IMR-90 (cell line): ENCODE data around the gene ATP6V0C. TPM values are rescaled to one million over a fixed set of nuclear protein-coding genes. Genes with fewer than 3 reads are reported as not detected.

Experiments used
- ATAC-seq: fragments of 200-7000 bp; cut with Tn5 transposase; 2 replicates; pipeline ENCODE4 v1.9.1; 2020; ENCODE audit warnings: low read depth, mild to moderate bottlenecking, moderate library complexity
- BruUV-seq: library from RNA; stranded (reverse); fragments of 400-500 nt; replicated peaks from 2 replicates; lab custom pipeline; 2021; lab: Mats Ljungman, UMichigan
- CTCF ChIA-PET: fragments of 300-600 bp; formaldehyde crosslinking; extraction: SDS; loops from one replicate; lab custom pipeline; 2021; ENCODE audit warnings: antibody characterized with exemption; lab: Yijun Ruan, JAX
- POLR2A ChIA-PET: fragments of 300-600 bp; sonication (Branson Sonifier 250); formaldehyde crosslinking; loops from one replicate; lab custom pipeline; 2022; ENCODE audit warnings: antibody characterized with exemption; ENCODE audit not compliant: unreplicated experiment; lab: Charles Lee
- DNase-seq: peaks from one replicate; pipeline ENCODE4 v3.0.0; 2013
- H2AFZ ChIP-seq: replicated peaks from 2 replicates; pipeline ENCODE3; 2013; ENCODE audit warnings: low read length, mild to moderate bottlenecking; ENCODE audit not compliant: poor library complexity
- H2AK5ac ChIP-seq: 2 replicates; pipeline ENCODE4 v1.6.1; 2013; ENCODE audit warnings: low read depth, low read length, inconsistent platforms
- H2AK9ac ChIP-seq: replicated peaks from 2 replicates; pipeline ENCODE3; 2013; ENCODE audit warnings: mild to moderate bottlenecking, low read depth, low read length, moderate library complexity; ENCODE audit not compliant: poor library complexity
- H2BK120ac ChIP-seq: 2 replicates; pipeline ENCODE4 v1.6.1; 2013; ENCODE audit warnings: low read depth, low read length, inconsistent platforms
- H2BK15ac ChIP-seq: 3 replicates; pipeline ENCODE4 v1.6.1; 2013; ENCODE audit warnings: low read depth, low read length, inconsistent platforms
- H2BK20ac ChIP-seq: 2 replicates; pipeline ENCODE4 v1.6.1; 2013; ENCODE audit warnings: low read depth, mild to moderate bottlenecking, inconsistent platforms, low read length, moderate library complexity
- H2BK5ac ChIP-seq: 2 replicates; pipeline ENCODE4 v1.6.1; 2013; ENCODE audit warnings: mild to moderate bottlenecking, low read depth, low read length, inconsistent platforms; ENCODE audit not compliant: poor library complexity, severe bottlenecking
- H3K14ac ChIP-seq: replicated peaks from 2 replicates; pipeline ENCODE4 v1.6.1; 2013; ENCODE audit warnings: low read depth, low read length, inconsistent platforms
- H3K18ac ChIP-seq: 2 replicates; pipeline ENCODE4 v1.6.1; 2013; ENCODE audit warnings: low read depth, low read length, control low read depth
- H3K23ac ChIP-seq: 2 replicates; pipeline ENCODE4 v1.6.1; 2013; ENCODE audit warnings: low read depth, low read length, inconsistent platforms
- H3K27ac ChIP-seq: 2 replicates; pipeline ENCODE4 v1.5.1; 2013; ENCODE audit warnings: mild to moderate bottlenecking, control low read depth, low read length; ENCODE audit not compliant: insufficient read depth
- H3K27me3 ChIP-seq: 2 replicates; pipeline ENCODE4 v1.6.1; 2013; ENCODE audit warnings: low read length; ENCODE audit not compliant: control insufficient read depth, insufficient read depth
- H3K36me3 ChIP-seq: 2 replicates; pipeline ENCODE4 v1.6.1; 2013; ENCODE audit warnings: low read length, mixed read lengths; ENCODE audit not compliant: control insufficient read depth, insufficient read depth
- H3K4ac ChIP-seq: 2 replicates; pipeline ENCODE4 v1.6.1; 2013; ENCODE audit warnings: low read depth, low read length, inconsistent platforms
- H3K4me1 ChIP-seq: 2 replicates; pipeline ENCODE4 v1.6.1; 2013; ENCODE audit warnings: low read length, mixed read lengths; ENCODE audit not compliant: control insufficient read depth, insufficient read depth
- H3K4me2 ChIP-seq: 2 replicates; pipeline ENCODE4 v1.6.1; 2013; ENCODE audit warnings: low read depth, mild to moderate bottlenecking, control low read depth, low read length, moderate library complexity
- H3K4me3 ChIP-seq: 2 replicates; pipeline ENCODE4 v1.5.1; 2013; ENCODE audit warnings: low read depth, mild to moderate bottlenecking, control low read depth, low read length, moderate library complexity; ENCODE audit not compliant: insufficient read depth
- H3K56ac ChIP-seq: 2 replicates; pipeline ENCODE4 v1.6.1; 2013; ENCODE audit warnings: low read length, inconsistent platforms; ENCODE audit not compliant: insufficient read depth; ENCODE audit errors: extremely low read depth
- H3K79me1 ChIP-seq, 2 experiments: 2 replicates each; pipeline ENCODE4 v1.6.1; 2013; ENCODE audit warnings: low read length in 2 of 2, inconsistent platforms in 1 of 2, low read depth in 1 of 2
- H3K9ac ChIP-seq: 2 replicates; pipeline ENCODE4 v1.6.1; 2013; ENCODE audit warnings: low read depth, low read length, control low read depth
- H3K9me1 ChIP-seq: 2 replicates; pipeline ENCODE4 v1.6.1; 2013; ENCODE audit warnings: low read length, inconsistent platforms; ENCODE audit not compliant: insufficient read depth
- H3K9me3 ChIP-seq: 2 replicates; pipeline ENCODE4 v1.6.1; 2013; ENCODE audit warnings: low read length; ENCODE audit not compliant: control insufficient read depth, insufficient read depth
- H4K20me1 ChIP-seq: 2 replicates; pipeline ENCODE4 v1.6.1; 2013; ENCODE audit warnings: low read length, inconsistent platforms; ENCODE audit not compliant: insufficient read depth
- H4K5ac ChIP-seq: 2 replicates; pipeline ENCODE4 v1.6.1; 2013; ENCODE audit warnings: mild to moderate bottlenecking, low read depth, low read length, control low read depth
- H4K8ac ChIP-seq, 2 experiments: 2 replicates each; pipeline ENCODE4 v1.6.1; 2013; ENCODE audit warnings: low read depth in 2 of 2, low read length in 2 of 2, control low read depth in 1 of 2, inconsistent platforms in 1 of 2
- H4K91ac ChIP-seq: 2 replicates; pipeline ENCODE4 v1.6.1; 2013; ENCODE audit warnings: low read depth, low read length, inconsistent platforms; ENCODE audit not compliant: insufficient read depth
- BHLHE40 ChIP-seq: fragments of 150-350 bp; IDR thresholded peaks from 2 replicates; pipeline ENCODE4 v1.6.1; 2016; ENCODE audit warnings: mild to moderate bottlenecking, low read depth, low read length
- NFE2L2 ChIP-seq: fragments of 150-350 bp; IDR thresholded peaks from 2 replicates; pipeline ENCODE4 v1.6.1; 2016; ENCODE audit warnings: low read depth, mild to moderate bottlenecking, low read length
- RAD21 ChIP-seq: IDR thresholded peaks from 2 replicates; pipeline ENCODE4 v1.6.1; 2012; ENCODE audit warnings: low read length, improper control_type of control experiment
- RCOR1 ChIP-seq: IDR thresholded peaks from 2 replicates; pipeline ENCODE4 v1.6.1; 2012; ENCODE audit warnings: mild to moderate bottlenecking, low read length, improper control_type of control experiment; ENCODE audit not compliant: insufficient replicate concordance
- SMC3 ChIP-seq: fragments of 150-350 bp; IDR thresholded peaks from 2 replicates; pipeline ENCODE4 v1.6.1; 2016; ENCODE audit warnings: low read depth, mild to moderate bottlenecking, antibody characterized with exemption, low read length, moderate library complexity
- WGBS, 2 experiments: methylation state at CpG; one replicate each; pipeline versions ENCODE4 v1.1.5 to v1.1.7; 2013; ENCODE audit warnings: missing lambda C conversion rate in 2 of 2; ENCODE audit not compliant: insufficient read length in 1 of 2; ENCODE audit errors: extremely low coverage in 2 of 2; 5-methylcytosine and 5-hydroxymethylcytosine counted together
- dilution Hi-C: fragments of 300-500 bp; cut with HindIII; formaldehyde crosslinking; loops from one replicate; pipeline ENCODE4 v1.14.3; 2018; ENCODE audit warnings: low sequenced_read_pairs; ENCODE audit not compliant: unreplicated experiment
- in situ Hi-C: fragments of 300-500 bp; cut with MboI; formaldehyde crosslinking; loops from 3 replicates; pipeline ENCODE4 v1.14.3; 2019; ENCODE audit warnings: low sequenced_read_pairs, inconsistent platforms, mixed read lengths
- intact Hi-C: fragments of 100-400 bp; cut with micrococcal nuclease; formaldehyde crosslinking; loops from 2 replicates; pipeline ENCODE4 v1.10.0; 2022
- polyA plus RNA-seq, 3 experiments: library from polyadenylated mRNA; depleted of rRNA; stranded (reverse); fragments of >200 nt; gene quantifications; 2 replicates each; pipeline ENCODE4 v1.2.3, GENCODE V29; 2012; ENCODE audit warnings: low replicate concordance in 1 of 3
- total RNA-seq: library from RNA; depleted of rRNA; stranded (reverse); fragments of >200 nt; gene quantifications from 2 replicates; pipeline ENCODE4 v1.2.3, GENCODE V29; 2012
- TF ChIP-seq, protein P1 (sequence below): fragments of 150-350 bp; IDR thresholded peaks from 2 replicates; pipeline ENCODE4 v1.6.1; 2016; ENCODE audit warnings: low read depth, mild to moderate bottlenecking, low read length, moderate library complexity, borderline replicate concordance
- TF ChIP-seq, protein P2 (sequence below): conservative IDR thresholded peaks from 2 replicates; pipeline ENCODE4 v1.5.1; 2012; ENCODE audit warnings: mild to moderate bottlenecking, low read depth, low read length, improper control_type of control experiment

Gene ATP6V0C
- total and polyA plus RNA-seq, 2 of the 4 experiments (the other 2 are of a cell fraction) = 8.4 to 107 TPM

DNA sequence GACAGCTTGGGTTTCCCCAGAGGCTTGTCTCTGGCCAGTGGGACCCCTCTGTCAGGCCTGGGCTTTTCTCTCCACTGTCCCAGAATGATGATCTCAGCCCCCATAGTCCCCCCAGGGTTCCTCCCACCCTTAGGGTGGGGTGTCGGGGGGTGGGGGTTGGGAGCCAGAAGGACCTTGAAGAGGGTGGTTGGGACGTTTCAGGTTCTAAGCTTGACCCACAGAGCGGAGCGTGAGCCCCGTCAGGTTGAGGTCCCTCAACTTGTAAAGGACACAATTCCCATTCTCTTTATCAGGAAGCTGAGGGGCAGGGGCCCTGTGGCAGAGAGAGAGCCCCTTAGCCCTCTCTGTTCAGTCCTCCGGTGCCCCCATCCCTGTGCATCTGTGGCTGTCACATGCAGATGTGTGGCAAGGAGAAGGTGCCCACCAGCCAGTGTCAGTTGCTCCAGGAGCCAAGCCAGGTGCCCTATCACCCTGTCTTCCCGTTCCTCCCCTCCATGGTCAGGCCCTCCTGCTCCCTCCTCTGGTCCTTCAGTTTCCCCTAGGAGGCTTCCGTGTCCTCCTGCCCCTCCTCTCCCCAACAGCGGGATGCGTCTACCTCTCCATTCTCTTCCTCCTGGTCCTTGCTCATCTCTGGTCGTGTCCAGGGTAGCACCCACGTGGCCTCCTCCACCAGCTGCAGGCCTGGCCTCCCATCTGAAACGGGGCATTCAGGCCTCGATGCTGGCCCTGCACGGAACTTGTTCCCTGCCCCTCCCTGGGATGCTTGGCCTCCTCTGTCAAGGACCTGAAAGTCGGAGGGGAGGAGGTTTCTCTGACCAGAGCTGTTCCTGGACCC lies 44.1 kb upstream of the ATP6V0C start (continued):
- TF ChIP-seq, protein P1, sequence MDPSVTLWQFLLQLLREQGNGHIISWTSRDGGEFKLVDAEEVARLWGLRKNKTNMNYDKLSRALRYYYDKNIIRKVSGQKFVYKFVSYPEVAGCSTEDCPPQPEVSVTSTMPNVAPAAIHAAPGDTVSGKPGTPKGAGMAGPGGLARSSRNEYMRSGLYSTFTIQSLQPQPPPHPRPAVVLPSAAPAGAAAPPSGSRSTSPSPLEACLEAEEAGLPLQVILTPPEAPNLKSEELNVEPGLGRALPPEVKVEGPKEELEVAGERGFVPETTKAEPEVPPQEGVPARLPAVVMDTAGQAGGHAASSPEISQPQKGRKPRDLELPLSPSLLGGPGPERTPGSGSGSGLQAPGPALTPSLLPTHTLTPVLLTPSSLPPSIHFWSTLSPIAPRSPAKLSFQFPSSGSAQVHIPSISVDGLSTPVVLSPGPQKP = no peak

DNA sequence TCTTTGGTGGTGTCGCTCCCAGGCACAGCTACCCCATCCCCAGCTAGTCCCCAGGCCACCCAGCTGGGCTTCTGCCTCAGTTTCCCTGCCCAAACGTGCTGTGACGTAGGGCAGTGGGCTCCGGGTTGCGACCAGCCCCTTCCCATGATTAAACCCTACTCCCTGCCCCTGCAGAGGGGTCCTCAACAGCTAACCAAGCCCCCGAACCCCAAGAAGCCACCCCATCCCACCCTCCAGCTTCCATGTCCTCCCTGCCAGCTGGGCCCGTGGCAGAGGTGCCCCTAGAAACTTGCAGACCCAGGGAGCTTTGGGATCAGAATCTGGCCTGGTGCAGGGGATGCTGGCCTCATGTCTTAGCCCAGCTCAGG lies 43.5 kb upstream of the ATP6V0C start:
- Histone ChIP-seq H4K5ac (no peak overlapping the region), H3K23ac (0 out of 2 replicates have a peak overlapping the region, but pooled peaks have one; percentile 24)

More for the DNA sequence above, 43.5 kb upstream of the ATP6V0C start:
- H2BK5ac ChIP-seq = no peak overlapping the region
- no peak overlapping the region for H3K18ac ChIP-seq
- no peak overlapping the region for H3K9ac ChIP-seq
- H2AK5ac ChIP-seq = peak overlapping the region; percentile 0; the same call in 1 of the 2 replicates
- no peak overlapping the region for H3K56ac ChIP-seq
- 0 out of 2 replicates have a peak, but pooled peaks cover 5% of the 10 kb centered on the region for H4K20me1 ChIP-seq
- H3K9me1 ChIP-seq = peaks cover 8% of the 10 kb centered on the region
- no peaks in the 10 kb centered on the region for H3K36me3 ChIP-seq
- ATAC-seq = no peak
- H3K14ac ChIP-seq = no peak overlapping the region
- H3K9me3 ChIP-seq = no peaks in the 10 kb centered on the region
- H4K91ac ChIP-seq = no peak overlapping the region
- ChIA-PET POLR2A (interaction anchor here (1.0 kb wide), 1 partner anchor 40 kb away, joined by 3 read pairs; no protein-coding TSS in a partner anchor), CTCF (no interaction called here)
- intact Hi-C loops (no loop called here), in situ Hi-C loops (no loop called here), dilution Hi-C loops (no loop called here)
- no peak overlapping the region for H3K27ac ChIP-seq
- H2AFZ ChIP-seq = no peak overlapping the region
- H3K27me3 ChIP-seq = no peaks in the 10 kb centered on the region; the same call in 1 of the 2 replicates
- BruUV-seq = no TSS peak
- H4K8ac ChIP-seq = no peak overlapping the region
- no peak overlapping the region for H2BK120ac ChIP-seq
- H3K4me1 ChIP-seq = peaks cover 20% of the 10 kb centered on the region
- TF ChIP-seq SMC3 (no peak), RAD21 (no peak), BHLHE40 (no peak), RCOR1 (no peak), NFE2L2 (no peak)
- TF ChIP-seq, protein P2, sequence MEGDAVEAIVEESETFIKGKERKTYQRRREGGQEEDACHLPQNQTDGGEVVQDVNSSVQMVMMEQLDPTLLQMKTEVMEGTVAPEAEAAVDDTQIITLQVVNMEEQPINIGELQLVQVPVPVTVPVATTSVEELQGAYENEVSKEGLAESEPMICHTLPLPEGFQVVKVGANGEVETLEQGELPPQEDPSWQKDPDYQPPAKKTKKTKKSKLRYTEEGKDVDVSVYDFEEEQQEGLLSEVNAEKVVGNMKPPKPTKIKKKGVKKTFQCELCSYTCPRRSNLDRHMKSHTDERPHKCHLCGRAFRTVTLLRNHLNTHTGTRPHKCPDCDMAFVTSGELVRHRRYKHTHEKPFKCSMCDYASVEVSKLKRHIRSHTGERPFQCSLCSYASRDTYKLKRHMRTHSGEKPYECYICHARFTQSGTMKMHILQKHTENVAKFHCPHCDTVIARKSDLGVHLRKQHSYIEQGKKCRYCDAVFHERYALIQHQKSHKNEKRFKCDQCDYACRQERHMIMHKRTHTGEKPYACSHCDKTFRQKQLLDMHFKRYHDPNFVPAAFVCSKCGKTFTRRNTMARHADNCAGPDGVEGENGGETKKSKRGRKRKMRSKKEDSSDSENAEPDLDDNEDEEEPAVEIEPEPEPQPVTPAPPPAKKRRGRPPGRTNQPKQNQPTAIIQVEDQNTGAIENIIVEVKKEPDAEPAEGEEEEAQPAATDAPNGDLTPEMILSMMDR = no peak
- TF ChIP-seq, protein P1 = no peak
- DNase-seq = no peak
- H2BK20ac ChIP-seq = no peak overlapping the region
- H2BK15ac ChIP-seq = no peak overlapping the region
- peaks cover 5 to 24% of the 10 kb centered on the region in 2 experiments; a peak in 1 of 4 replicates for H3K79me1 ChIP-seq
- no peak overlapping the region for H3K4me2 ChIP-seq
- H3K4me3 ChIP-seq = no peak overlapping the region
- 0 out of 2 replicates have a peak overlapping the region, but pooled peaks have one; percentile 3 for H3K4ac ChIP-seq
- peak overlapping the region; percentile 88 for H2AK9ac ChIP-seq
- 100% methylated on average over 1 of the region's 7 CpGs; no CpG with 5 or more reads in 1 of the 2 experiments for WGBS, 2 experiments
